AG09309 (cell line): ENCODE data around the gene ZNF543.
"Not testable (repeated sequence)": the region's sequence is repeated elsewhere in the genome, so short reads cannot be mapped to it uniquely, and the experiment has no call there.

Experiments used
- DNase-seq: peaks from one replicate; pipeline ENCODE4 v3.0.0-alpha.2; 2010; ENCODE audit warnings: low read depth
- H3K4me3 ChIP-seq: 2 replicates; pipeline ENCODE4 v1.5.1; 2011; ENCODE audit warnings: mild to moderate bottlenecking, low read depth, low read length, moderate library complexity; ENCODE audit not compliant: control insufficient read depth
- TF ChIP-seq, protein P1 (sequence below): IDR thresholded peaks from 2 replicates; pipeline ENCODE4 v1.5.1; 2011; ENCODE audit warnings: mild to moderate bottlenecking, low read depth, low read length, inconsistent platforms; ENCODE audit not compliant: insufficient read depth, control insufficient read depth; ENCODE audit errors: missing control alignments

Gene ZNF543

DNA sequence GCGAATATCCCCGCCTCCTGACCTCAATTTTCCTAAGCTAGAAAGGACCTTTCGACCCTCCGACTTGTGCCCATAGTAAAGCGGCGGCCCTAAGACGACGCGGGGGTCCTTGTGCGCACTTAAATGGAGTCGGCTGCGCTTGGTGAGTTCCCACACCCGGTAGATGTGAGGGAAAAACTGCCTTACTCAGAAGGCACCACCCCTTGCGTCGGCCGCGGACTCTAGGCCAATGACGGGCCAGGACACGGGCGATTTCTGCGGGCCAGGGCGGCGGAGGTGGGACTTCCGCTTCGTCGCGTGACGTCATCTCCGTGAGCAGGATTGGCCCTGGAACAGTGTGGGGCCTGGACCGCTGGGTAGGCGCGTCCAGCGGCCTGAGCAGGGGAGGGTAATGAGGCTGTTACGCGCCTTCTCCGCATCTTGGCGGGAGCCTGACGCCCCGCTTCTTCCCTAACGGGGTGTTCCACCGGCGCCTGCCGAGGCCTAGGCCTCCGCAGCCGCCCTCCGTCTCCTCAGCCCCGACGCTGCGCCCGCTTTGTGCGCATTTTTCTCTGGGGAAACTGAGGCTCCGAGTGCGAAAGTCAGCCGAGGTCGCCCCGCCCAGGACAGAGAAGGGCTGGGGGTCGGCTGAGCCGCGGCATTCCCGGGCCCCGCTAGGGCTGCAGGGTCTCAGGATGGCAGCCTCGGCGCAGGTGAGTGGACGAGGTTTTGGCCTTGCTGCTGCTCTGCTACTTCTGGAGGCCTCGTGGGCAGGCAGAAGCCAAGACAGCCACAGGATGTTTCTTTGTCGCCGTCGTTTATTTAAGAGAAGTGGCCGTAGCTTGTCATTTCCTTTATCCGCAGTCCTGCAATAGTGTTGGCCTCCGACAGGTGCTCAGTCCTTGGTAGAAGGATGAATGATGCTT lies at the start of gene ZNF543:
ZNF543 (plus strand) TSS at position 293 of the 905 bp plus-strand sequence; CDS start at position 675, 382 bp downstream.
- peak within 1 kb of the TSS; percentile 85 for H3K4me3 ChIP-seq
- TF ChIP-seq, protein P1, sequence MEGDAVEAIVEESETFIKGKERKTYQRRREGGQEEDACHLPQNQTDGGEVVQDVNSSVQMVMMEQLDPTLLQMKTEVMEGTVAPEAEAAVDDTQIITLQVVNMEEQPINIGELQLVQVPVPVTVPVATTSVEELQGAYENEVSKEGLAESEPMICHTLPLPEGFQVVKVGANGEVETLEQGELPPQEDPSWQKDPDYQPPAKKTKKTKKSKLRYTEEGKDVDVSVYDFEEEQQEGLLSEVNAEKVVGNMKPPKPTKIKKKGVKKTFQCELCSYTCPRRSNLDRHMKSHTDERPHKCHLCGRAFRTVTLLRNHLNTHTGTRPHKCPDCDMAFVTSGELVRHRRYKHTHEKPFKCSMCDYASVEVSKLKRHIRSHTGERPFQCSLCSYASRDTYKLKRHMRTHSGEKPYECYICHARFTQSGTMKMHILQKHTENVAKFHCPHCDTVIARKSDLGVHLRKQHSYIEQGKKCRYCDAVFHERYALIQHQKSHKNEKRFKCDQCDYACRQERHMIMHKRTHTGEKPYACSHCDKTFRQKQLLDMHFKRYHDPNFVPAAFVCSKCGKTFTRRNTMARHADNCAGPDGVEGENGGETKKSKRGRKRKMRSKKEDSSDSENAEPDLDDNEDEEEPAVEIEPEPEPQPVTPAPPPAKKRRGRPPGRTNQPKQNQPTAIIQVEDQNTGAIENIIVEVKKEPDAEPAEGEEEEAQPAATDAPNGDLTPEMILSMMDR, result no peak
- DNase-seq, result peak; percentile 74

- DNase-seq, result no peak
- TF ChIP-seq, protein P1, result no peak
- H3K4me3 ChIP-seq, result no peak overlapping the region
Measured at GRCh38 chr19:57271280-57271679, 49.0 kb upstream of the ZNF543 start.

DNA sequence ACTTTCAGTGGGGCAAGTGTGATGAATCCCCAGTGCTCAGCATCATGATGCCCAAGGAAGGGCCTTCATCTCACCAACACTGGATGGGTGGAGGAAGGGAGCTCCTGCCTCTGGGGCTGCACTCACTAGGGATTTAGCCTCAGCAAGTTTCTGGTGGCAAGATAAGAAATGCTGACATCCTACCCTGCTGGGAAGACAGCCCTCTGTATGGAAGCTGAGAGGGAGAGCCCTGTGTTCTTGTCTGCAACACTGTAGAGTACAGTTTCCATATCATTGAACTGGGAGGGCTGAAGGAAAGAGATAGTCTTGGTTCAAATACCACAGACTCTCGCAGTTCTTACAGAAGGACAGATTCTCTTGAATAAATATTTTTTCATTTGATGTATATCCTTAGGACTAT lies 47.3 kb upstream of the ZNF543 start:
- TF ChIP-seq, protein P1, result no peak
- no peak overlapping the region for H3K4me3 ChIP-seq
- no peak for DNase-seq

DNA sequence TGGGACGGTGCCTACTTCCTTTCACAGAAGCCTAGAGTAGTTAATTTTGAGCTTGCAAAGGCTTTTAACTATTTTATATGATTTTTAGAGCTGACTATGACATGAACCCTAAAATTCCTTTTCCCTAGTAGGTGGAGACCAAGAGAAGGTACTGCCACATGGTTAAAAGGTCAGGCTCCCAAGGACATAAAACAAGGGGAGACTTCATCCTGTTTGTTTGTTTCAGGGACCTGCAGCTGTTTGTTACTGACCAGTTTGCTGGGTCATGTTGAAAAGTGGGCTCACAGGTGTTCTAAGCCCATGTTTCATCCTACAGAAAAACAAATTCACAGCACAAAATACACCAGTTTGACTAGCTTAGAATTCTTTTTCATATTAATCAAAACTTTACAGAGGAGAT lies 43.8 kb upstream of the ZNF543 start:
- TF ChIP-seq, protein P1, result no peak
- no peak for DNase-seq
- H3K4me3 ChIP-seq, result no peak overlapping the region

GRCh38 chr19:57278481-57278880 lies 41.8 kb upstream of the ZNF543 start:
- DNase-seq, result peak; percentile 54
- not testable (repeated sequence) for H3K4me3 ChIP-seq

- DNase-seq, result peak; percentile 94
- TF ChIP-seq, protein P1, result peak; percentile 33
- peak overlapping the region; percentile 84 for H3K4me3 ChIP-seq
Measured at GRCh38 chr19:57279418-57280164, 40.7 kb upstream of the ZNF543 start.

GRCh38 chr19:57280165-57280961 lies 39.9 kb upstream of the ZNF543 start, which contains the start of gene ZNF460:
Gene ZNF460 (plus strand): TSS chr19:57280485. CDS start chr19:57280807, 322 bp downstream.
- H3K4me3 ChIP-seq, result peak within 1 kb of the TSS; percentile 84
- TF ChIP-seq, protein P1, result no peak
- peak; percentile 89 for DNase-seq
